GM18502 (cell line): ENCODE data around the gene ANTXR2.
"Not testable (repeated sequence)": the region's sequence is repeated elsewhere in the genome, so short reads cannot be mapped to it uniquely, and the experiment has no call there.

Experiments
- ATAC-seq: cut with Tn5 transposase; IDR thresholded peaks from one replicate; pipeline ENCODE4 v1.9.1; 2021; ENCODE audit warnings: mild to moderate bottlenecking; ENCODE audit not compliant: unreplicated experiment, poor library complexity

Gene ANTXR2

DNA sequence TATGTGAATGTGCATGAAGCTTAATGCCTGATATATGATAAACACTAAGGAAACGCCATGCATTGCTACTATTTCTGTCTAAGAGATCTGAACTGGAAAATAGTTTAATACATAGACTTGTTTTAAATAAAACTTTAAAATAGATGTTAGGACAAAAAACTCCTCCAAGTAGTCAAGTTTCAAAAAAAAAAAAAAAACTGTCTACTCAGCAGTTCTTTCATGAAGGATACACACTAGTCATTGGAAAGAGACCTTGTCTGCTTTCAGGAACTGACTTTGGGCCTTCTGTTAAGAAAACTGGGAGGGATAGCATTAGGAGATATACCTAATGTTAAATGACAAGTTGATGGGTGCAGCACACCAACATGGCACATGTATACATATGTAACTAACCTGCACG is 138.4 kb downstream of the ANTXR2 start:
- ATAC-seq, result no peak

DNA sequence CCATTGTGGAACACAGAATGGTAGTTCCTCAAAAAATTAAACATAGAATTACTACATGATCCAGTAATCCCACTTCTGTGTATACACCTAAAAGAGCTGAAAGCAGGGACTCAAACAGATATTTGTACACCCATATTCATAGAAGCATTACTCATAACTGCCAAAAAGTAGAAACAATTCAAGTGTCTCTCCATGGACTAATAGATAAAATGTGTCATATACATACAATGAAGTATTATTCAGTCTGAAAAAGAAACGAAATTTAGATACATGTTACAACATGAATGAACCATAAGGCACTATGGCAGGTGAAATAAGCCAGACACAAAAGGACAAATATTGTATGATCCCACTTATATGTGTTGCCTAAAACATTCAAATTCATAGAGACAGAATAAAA is 145.1 kb downstream of the ANTXR2 start:
- ATAC-seq, result no peak

DNA sequence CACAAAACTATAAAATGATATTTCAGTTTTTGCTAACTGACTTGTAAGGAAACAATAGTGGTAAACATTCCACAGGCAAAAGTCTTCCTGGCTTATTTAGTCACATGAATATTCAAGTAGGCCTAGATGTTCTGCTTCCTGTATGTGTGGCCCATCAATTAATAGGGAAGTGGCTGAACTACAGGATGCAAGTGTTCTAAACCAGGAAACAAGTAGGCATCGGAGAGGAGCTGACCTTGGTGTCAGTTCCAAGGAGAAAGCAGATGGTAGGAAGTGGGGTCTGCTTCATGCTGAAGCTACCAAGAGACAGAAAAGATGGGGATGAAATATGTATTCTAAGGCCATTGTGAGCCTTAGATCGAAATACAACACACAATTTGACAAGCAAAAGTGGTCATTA is 149.7 kb downstream of the ANTXR2 start:
- ATAC-seq, result no peak

DNA sequence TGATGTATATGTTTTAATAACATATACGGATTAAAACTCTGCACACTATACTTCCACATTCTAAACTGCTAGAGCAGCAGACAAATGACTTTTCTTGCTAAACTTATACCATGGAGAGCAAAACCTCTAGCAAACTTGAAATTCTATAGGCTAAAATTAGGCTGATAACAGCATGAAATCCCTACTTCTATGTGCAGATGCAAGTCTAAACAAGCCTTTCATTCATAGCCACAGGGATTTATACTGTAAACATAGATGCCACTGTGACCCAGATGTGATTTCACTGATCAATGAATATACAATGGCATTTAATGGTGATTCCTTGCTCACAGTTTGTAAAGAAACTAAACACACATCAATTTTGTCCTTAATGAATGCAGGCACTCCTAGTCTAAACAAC is 151.0 kb downstream of the ANTXR2 start:
- ATAC-seq, result no peak

DNA sequence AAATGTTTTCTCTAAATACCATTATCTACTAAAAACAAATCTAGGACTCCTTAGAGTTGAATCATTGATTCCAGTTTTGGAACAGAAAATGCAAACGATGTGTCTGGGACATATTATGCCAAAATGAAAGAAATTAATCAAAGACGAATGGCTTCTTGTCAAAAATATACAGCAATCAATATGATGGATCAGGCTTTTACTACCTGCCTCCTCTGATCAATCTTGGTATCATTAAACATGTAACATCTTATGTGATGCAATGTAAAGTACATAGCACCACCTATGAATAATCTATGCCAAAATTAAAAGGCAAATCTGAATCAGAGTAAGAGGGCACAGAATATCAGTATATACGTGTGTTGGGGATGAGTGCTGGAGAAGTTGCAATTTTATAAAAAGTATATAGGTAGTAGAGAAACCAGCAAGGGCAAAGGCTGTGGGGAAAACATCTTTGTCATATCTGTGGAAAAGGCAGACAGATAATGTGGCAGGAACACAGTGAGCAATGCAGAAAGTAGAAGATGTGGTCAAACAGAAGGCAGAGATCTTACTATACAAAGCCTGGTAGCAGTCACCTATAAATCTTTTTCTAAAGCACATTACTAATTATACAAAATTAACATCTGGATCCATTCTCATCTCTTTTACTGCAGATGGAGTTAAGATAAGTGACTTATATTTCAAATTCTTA is 152.7 kb downstream of the ANTXR2 start:
- ATAC-seq, result no peak

DNA sequence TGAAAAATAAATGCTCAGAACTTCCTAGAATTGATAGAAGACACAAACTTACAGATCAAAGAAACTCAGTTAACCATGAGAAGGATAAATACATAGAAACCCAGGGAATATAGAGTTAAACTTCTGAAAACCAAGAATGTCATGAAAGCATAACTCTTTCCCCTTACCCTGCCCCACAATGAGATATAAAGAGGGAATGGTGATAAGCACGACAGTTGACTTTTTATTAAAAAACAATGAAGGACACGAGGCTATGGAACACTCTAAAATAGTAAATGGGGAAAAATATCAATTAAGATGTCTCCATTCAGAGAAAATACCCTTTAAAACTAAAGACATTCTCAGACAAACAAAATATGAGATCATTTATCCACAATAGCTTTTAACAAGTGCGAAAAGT is 154.7 kb downstream of the ANTXR2 start:
- ATAC-seq, result no peak

DNA sequence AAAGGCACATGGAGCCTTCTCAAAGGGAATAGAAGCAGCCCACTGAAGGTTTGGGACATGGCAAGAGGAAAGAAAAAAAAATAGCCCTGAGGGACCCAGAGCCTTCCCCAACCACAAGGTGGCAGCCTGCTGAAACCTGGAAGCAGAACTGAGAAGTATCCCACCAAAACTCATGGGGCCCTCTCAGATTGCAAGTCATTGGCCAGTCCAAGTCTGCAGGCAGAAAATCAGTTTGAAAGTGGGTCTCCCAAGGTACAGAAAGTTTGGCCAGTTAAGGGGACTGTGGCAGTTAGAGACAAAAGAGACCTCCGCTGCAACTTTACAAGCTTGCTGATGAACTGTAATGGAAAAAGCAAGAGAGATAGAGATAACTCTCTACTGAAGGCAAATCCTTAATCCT is 155.8 kb downstream of the ANTXR2 start:
- peak; percentile 94 for ATAC-seq

GRCh38 chr4:79915246-79915645 is 157.8 kb downstream of the ANTXR2 start:
- ATAC-seq, result no peak

GRCh38 chr4:79913581-79913980 is 159.4 kb downstream of the ANTXR2 start:
- ATAC-seq, result no peak

GRCh38 chr4:79907001-79907400 is 166.0 kb downstream of the ANTXR2 start:
- no peak for ATAC-seq

- no peak for ATAC-seq
Observed at GRCh38 chr4:79906303-79906702, 166.7 kb downstream of the ANTXR2 start.

DNA sequence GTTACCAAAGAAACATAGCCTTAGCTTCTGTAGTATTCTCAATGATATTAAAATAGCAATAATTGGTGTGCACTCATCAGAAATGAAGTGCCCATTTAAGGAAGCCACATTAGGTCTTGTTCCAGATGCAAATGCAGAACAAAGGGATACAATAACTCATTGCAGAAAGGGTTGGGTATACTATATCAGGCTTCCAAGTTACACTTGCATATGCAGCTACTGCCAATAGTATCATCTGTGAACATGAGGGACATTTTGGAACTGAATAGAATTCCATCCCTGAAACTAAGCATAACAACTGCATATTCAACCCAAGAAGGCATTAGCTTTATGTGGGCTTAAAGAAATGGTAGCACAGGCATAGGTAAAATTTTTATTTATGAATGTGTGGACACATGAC is 167.8 kb downstream of the ANTXR2 start:
- ATAC-seq, result no peak

- no peak for ATAC-seq
Observed at GRCh38 chr4:79904331-79904730, 168.7 kb downstream of the ANTXR2 start.

DNA sequence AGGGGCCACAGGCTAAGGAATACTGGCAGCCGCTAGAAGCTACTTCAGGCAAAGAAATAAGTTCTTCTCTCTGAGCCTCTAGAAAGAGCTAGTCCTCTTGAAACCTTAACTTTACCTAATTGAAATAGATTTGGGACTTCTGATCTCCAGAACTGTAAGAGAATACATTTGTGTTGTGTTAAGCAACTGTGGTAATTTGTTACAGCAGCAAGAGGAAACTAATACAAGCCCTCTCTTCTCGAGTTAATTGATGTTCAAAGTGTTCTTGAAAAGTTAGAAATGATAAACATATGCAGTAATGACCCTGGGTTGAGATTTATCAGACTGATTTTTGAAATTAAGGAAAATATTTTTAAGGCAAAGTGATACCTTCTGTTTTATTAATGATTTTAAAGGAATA is 172.8 kb downstream of the ANTXR2 start:
- ATAC-seq, result no peak

DNA sequence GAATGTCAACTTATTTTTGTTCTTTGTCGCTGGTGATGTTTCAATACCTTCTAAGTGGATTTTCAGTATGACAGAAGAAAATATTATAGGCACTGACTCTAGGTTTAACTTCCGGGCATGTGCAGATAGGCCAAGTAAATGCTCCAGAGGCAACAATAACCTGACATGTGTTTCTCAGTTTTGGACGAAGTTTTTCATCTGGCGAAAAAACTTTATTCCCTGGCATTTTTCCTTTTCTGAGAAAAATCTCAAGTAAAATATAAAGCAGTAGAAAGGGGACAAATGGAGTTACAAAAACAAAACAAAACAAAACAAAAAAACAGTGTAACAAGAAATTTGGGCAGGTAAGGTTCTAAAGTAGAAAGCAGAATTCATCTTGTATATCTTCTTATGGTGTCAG is 173.5 kb downstream of the ANTXR2 start:
- ATAC-seq, result no peak

- no peak for ATAC-seq
Observed at GRCh38 chr4:79898055-79898454, 175.0 kb downstream of the ANTXR2 start.

DNA sequence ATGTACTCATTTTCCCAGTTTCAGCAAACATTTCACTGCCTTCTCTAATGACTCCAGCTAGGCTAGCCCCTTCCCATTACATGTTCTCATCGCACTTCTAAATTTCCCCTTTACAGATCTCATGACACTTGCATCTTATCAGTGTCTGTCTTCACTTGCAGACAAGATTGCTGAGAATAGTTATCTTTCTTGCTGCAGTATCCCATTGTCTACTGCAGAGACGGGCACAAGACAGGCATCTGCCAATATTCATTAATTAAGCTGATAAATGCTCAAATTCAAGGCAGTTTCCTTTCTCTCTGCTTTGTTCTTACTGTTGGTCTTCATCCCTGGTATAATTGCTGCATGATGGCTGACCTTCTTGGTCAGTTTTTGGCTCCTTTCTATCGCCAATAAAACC is 175.9 kb downstream of the ANTXR2 start:
- ATAC-seq, result no peak

DNA sequence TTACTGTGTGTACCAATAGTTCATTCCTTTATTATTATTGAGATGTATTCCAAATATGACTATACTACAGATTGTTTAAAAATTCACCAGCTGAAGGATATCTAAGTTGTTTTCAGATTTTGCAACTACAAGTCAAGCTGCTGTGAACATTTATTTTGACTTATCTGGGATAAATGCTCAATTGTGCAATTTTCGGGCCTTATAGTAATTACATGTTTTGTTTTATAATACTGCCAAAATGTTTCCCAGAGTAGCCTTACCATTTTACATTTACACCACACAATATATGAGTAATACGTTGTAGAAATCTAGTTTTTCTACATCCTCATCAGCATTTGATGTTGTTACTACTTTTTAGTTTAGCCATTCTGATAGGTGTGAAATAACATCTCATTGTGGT is 179.6 kb downstream of the ANTXR2 start:
- ATAC-seq, result no peak

DNA sequence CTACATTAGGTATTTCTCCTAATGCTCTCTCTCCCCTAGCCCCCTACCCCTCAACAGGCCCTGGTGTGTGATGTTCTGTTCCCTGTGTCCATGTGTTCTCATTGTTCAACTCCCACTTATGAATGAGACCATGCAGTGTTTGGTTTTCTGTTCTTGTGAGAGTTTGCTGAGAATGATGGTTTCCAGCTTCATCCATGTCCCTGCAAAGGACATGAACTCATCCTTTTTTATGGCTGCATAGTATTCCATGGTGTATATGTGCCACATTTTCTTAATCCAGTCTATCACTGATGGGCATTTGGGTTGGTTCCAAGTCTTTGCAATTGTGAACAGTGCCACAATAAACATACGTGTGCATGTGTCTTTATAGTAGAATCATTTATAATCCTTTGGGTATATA is 184.0 kb downstream of the ANTXR2 start:
- not testable (repeated sequence) for ATAC-seq

- no peak for ATAC-seq
Observed at GRCh38 chr4:79886557-79886956, 186.5 kb downstream of the ANTXR2 start.

- ATAC-seq, result no peak
Observed at GRCh38 chr4:79886021-79886420, 187.0 kb downstream of the ANTXR2 start.

DNA sequence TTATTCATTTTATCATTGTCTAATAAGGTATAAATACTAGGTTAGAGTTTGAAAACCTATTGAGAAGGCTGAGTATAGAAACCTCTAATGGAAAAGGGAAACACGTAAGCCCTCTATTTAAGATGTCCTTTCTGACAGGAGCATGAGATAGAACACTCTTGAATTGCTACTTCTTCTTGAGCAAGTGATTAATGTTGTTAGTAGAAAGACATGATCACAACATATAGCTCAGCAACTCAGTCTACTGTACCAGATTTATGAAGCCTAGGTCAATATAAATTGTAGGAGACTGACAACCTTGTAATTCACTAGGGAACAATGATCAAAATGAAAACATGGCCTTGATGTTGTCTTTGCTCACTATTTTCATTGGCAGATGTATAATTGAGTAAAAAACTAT is 189.7 kb downstream of the ANTXR2 start:
- ATAC-seq, result no peak

GRCh38 chr4:79882806-79883205 is 190.2 kb downstream of the ANTXR2 start:
- ATAC-seq, result no peak
